Activated T-cell treated with anti-CD3 and anti-CD28 coated beads, Interleukin-2, amount 50 U/mL, for 72 hours (primary cell): ENCODE results near the gene CLMP. TPM values are rescaled to one million over a fixed set of nuclear protein-coding genes. Genes with fewer than 3 reads are reported as not detected.

Source experiments
- ATAC-seq, 2 donors: fragments of 150-1000 bp; cut with Tn5 transposase; replicated peaks in 1 of 2; 2 replicates each; pipeline ENCODE4 v1.10.0; 2021; ENCODE audit warnings: moderate library complexity in 2 of 2, mild to moderate bottlenecking in 1 of 2
- DNase-seq, 2 donors: peaks; one replicate each; pipeline ENCODE4 v3.0.0; 2021 to 2022; ENCODE audit warnings: mixed read lengths in 1 of 2
- H3K27ac Mint-ChIP-seq: one replicate; pipeline ENCODE4 v1.8.0; 2022; ENCODE audit warnings: mild to moderate bottlenecking, moderate library complexity, mixed read lengths
- H3K27me3 Mint-ChIP-seq: one replicate; pipeline ENCODE4 v1.8.0; 2022; ENCODE audit warnings: low read depth, mixed read lengths
- H3K36me3 Mint-ChIP-seq, 2 donors: one replicate each; pipeline ENCODE4 v1.8.0; 2022; ENCODE audit warnings: mixed read lengths in 2 of 2, mild to moderate bottlenecking in 1 of 2; ENCODE audit not compliant: insufficient read depth in 2 of 2
- H3K4me1 Mint-ChIP-seq: one replicate; pipeline ENCODE4 v1.8.0; 2022; ENCODE audit warnings: low read depth, mixed read lengths
- H3K4me3 Mint-ChIP-seq, 2 donors: one replicate each; pipeline ENCODE4 v1.8.0; 2022; ENCODE audit warnings: mild to moderate bottlenecking in 2 of 2, mixed read lengths in 2 of 2, moderate library complexity in 2 of 2
- H3K9me3 Mint-ChIP-seq, 2 donors: one replicate each; pipeline ENCODE4 v1.8.0; 2022; ENCODE audit warnings: mixed read lengths in 2 of 2
- total RNA-seq, 2 donors: library from RNA; stranded (reverse); gene quantifications; one replicate each; pipeline ENCODE4 v1.2.3, GENCODE V29; 2022

CLMP gene
- total RNA-seq, 2 donors from 2014 or later: 0.17 to 0.19 TPM

GRCh38 chr11:123230346-123230745 is 35.3 kb upstream of the CLMP start:
- H3K27me3 Mint-ChIP-seq: peaks cover 16% of the 10 kb centered on the region
- no peaks in the 10 kb centered on the region for H3K36me3 Mint-ChIP-seq
- ATAC-seq (no peak), DNase-seq (no peak)
- no peak overlapping the region for H3K4me3 Mint-ChIP-seq
- H3K4me1 Mint-ChIP-seq: peaks cover 13% of the 10 kb centered on the region
- H3K9me3 Mint-ChIP-seq: no peaks in the 10 kb centered on the region
- no peak overlapping the region for H3K27ac Mint-ChIP-seq

DNA sequence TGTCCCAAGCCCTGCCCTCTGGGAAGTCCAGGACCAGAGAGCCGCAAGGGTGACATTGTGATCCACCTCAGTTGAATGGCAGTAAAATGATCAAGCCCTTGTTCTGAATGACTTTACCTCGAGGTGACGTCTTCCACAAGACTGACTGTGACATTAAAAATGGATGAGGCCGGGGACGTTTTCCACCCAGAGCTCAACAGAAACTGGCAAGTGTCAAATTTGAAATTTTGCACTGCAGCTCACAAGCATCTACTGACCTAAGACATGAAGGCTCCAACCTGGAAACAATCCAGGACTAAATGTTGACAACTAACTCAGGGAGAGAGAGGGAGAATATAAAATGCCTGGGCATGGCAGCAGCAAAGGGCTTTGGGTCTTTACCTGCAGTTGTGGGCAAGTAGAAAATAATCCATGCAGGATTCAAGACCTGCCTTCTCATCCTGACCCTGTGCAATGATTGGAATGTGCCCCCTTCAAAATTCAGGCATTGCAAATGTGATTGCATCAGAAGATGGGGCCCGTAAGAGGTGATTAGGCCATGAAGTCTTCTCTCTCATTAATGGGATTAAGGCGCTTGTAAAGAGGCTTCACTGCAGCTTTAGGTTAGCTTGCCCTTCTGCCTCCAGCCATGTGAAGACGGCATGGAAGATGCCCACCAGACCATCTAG is 33.6 kb upstream of the CLMP start:
- ATAC-seq: no peak
- Mint-ChIP-seq H3K9me3 (no peaks in the 10 kb centered on the region), H3K4me3 (no peak overlapping the region), H3K4me1 (peaks cover 10% of the 10 kb centered on the region), H3K36me3 (no peaks in the 10 kb centered on the region), H3K27me3 (peaks cover 16% of the 10 kb centered on the region), H3K27ac (no peak overlapping the region)
- no peak for DNase-seq

GRCh38 chr11:123227763-123228495 is 32.9 kb upstream of the CLMP start:
- Mint-ChIP-seq H3K4me3 (no peak overlapping the region), H3K27ac (no peak overlapping the region), H3K36me3 (no peaks in the 10 kb centered on the region), H3K4me1 (peaks cover 3% of the 10 kb centered on the region), H3K9me3 (peaks cover 0 to 1% of the 10 kb centered on the region in 2 donors), H3K27me3 (peaks cover 19% of the 10 kb centered on the region)
- no peak for ATAC-seq
- DNase-seq: no peak

DNA sequence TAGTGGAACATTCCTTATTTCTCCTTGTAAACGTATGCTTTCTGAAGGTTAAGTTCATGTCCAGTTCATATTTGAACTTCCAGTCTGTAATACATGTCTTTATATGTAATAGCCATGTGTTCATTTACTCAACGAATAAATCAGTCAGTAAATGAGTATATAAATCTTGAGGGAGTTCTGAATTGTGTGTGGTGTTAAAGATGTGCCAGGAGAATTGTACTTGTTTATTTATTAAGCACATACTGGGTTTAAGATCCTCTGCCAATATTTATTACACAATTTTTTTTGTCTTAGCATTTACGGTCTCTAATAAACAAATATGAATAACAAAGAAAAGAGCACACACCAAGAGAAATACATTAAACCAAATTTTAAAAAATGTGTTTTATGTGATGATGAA is 26.5 kb upstream of the CLMP start:
- Mint-ChIP-seq H3K27ac (no peak overlapping the region), H3K36me3 (no peaks in the 10 kb centered on the region), H3K9me3 (peaks cover 1 to 2% of the 10 kb centered on the region in 2 donors), H3K27me3 (peaks cover 21% of the 10 kb centered on the region), H3K4me1 (no peaks in the 10 kb centered on the region), H3K4me3 (no peak overlapping the region)
- ATAC-seq (no peak), DNase-seq (no peak)

- ATAC-seq (no peak), DNase-seq (no peak)
- Mint-ChIP-seq H3K9me3 (peaks cover 1 to 2% of the 10 kb centered on the region in 2 donors), H3K36me3 (no peaks in the 10 kb centered on the region), H3K4me3 (no peak overlapping the region), H3K27ac (no peak overlapping the region), H3K4me1 (no peaks in the 10 kb centered on the region), H3K27me3 (peaks cover 19% of the 10 kb centered on the region)
These were observed 26.1 kb upstream of the CLMP start for GRCh38 chr11:123221096-123221561.

GRCh38 chr11:123219066-123219690 is 24.1 kb upstream of the CLMP start:
- ATAC-seq: no peak
- no peaks in the 10 kb centered on the region for H3K36me3 Mint-ChIP-seq
- peaks cover 1 to 2% of the 10 kb centered on the region in 2 donors for H3K9me3 Mint-ChIP-seq
- H3K27me3 Mint-ChIP-seq: peaks cover 11% of the 10 kb centered on the region
- no peak overlapping the region for H3K4me3 Mint-ChIP-seq
- H3K4me1 Mint-ChIP-seq: no peaks in the 10 kb centered on the region
- H3K27ac Mint-ChIP-seq: no peak overlapping the region
- DNase-seq: no peak

DNA sequence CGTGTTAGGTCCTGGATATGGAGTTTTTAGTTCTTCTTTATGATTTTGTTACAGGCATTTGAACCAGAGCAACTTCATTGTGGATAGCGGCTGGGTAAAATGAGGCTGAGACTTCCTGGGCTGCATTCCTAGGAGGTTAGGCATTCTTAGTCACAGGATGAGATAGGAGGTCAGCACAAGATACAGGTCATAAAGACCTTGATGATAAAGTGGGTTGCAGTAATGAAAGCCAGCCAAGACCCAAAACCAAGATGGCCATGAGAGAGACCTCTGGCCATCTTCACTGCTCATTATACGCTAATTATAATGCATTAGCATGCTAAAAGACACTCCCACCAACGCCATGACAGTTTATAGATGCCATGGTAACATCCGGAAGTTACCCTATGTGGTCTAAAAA is 23.4 kb upstream of the CLMP start:
- Mint-ChIP-seq H3K4me1 (no peaks in the 10 kb centered on the region), H3K27ac (no peak overlapping the region), H3K9me3 (peaks cover 1 to 2% of the 10 kb centered on the region in 2 donors), H3K27me3 (peaks cover 18% of the 10 kb centered on the region), H3K36me3 (no peaks in the 10 kb centered on the region), H3K4me3 (no peak overlapping the region)
- no peak for DNase-seq
- no peak for ATAC-seq

DNA sequence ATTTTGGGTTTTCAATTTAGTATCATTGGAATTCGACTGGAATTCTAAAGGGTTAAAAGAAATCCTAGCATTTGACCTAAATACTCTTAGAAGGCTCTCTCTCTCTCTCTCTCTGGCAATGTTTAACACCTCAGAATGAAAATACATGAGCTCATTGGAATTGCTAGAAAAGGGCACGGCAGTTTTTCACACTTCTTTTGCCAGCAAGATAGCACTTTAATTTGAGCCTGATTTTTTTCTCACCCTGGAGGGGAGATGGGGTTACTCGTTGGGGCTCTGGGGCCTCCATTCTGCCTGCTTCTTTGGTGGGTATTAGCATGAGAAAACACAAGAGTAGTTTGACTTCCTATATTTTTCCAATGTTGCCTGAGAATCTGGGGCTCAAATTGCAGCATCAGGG is 22.8 kb upstream of the CLMP start:
- DNase-seq (no peak), ATAC-seq (no peak)
- Mint-ChIP-seq H3K27ac (no peak overlapping the region), H3K27me3 (peaks cover 20% of the 10 kb centered on the region), H3K4me3 (no peak overlapping the region), H3K9me3 (peaks cover 0 to 2% of the 10 kb centered on the region in 2 donors), H3K36me3 (no peaks in the 10 kb centered on the region), H3K4me1 (no peaks in the 10 kb centered on the region)

- Mint-ChIP-seq H3K27me3 (peaks cover 27% of the 10 kb centered on the region), H3K4me1 (no peaks in the 10 kb centered on the region), H3K36me3 (no peaks in the 10 kb centered on the region), H3K4me3 (no peak overlapping the region), H3K9me3 (no peaks in the 10 kb centered on the region), H3K27ac (no peak overlapping the region)
- DNase-seq (no peak), ATAC-seq (no peak)
These were observed 21.2 kb upstream of the CLMP start for GRCh38 chr11:123216249-123216648.

- DNase-seq: no peak
- peaks cover 29% of the 10 kb centered on the region for H3K27me3 Mint-ChIP-seq
These were observed 19.9 kb upstream of the CLMP start for GRCh38 chr11:123214940-123215339.

GRCh38 chr11:123214396-123214795 is 19.3 kb upstream of the CLMP start:
- no peak for ATAC-seq
- Mint-ChIP-seq H3K4me1 (no peaks in the 10 kb centered on the region), H3K4me3 (no peak overlapping the region), H3K27ac (no peak overlapping the region), H3K27me3 (peaks cover 34% of the 10 kb centered on the region), H3K36me3 (no peaks in the 10 kb centered on the region), H3K9me3 (no peaks in the 10 kb centered on the region)
- DNase-seq: no peak

More at GRCh38 chr11:123214940-123215339, 19.9 kb upstream of the CLMP start:
- no peak overlapping the region for H3K4me3 Mint-ChIP-seq
- H3K36me3 Mint-ChIP-seq: no peaks in the 10 kb centered on the region
- H3K4me1 Mint-ChIP-seq: no peaks in the 10 kb centered on the region
- ATAC-seq: no peak
- H3K27ac Mint-ChIP-seq: no peak overlapping the region
- no peaks in the 10 kb centered on the region for H3K9me3 Mint-ChIP-seq

DNA sequence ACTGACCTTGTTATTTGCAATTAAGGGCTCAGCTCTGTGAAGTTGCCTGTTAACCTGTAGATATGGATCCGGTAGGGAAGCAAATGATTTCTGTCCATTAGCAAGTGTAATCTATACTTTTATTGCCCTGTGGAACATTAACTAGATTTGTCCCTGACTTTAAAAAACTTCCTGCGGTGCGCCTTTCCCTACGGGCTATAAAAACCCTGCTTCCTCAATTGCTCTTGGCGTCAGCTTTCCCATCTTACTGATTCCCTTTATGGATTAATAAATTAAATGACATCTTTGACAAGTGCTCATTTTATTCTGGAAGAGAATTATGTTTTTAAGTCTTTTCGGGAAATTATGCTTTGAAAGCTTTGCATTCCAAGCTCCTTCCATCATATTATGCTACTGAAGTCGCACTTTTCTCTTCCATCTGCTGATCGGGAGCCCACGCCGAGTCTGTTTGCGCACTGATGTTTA is 18.3 kb upstream of the CLMP start:
- no peaks in the 10 kb centered on the region for H3K9me3 Mint-ChIP-seq
- no peak overlapping the region for H3K27ac Mint-ChIP-seq
- ATAC-seq: no peak
- H3K36me3 Mint-ChIP-seq: no peaks in the 10 kb centered on the region
- no peak overlapping the region for H3K4me3 Mint-ChIP-seq
- H3K27me3 Mint-ChIP-seq: peaks cover 40% of the 10 kb centered on the region
- DNase-seq: no peak
- H3K4me1 Mint-ChIP-seq: no peaks in the 10 kb centered on the region

DNA sequence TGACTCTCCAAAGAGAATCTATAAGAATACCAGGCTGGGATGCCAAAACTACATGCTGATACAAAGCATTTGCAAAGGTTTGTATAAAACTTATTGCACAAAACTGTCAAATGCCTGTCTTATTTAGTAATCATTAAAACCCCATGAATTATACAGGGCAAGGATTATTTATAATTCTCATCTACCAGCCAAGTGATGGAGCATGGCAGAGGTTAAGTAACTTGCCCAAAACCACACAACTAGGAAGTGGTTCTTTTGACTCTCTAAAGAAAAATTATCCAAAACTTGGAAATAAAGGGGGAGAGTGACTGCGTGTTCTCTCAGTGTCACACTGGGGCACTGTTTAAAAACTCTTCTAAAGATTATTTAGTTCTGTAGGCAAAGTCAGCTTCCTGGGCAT is 17.4 kb upstream of the CLMP start:
- Mint-ChIP-seq H3K36me3 (no peaks in the 10 kb centered on the region), H3K4me1 (no peaks in the 10 kb centered on the region), H3K27me3 (peaks cover 41% of the 10 kb centered on the region), H3K4me3 (no peak overlapping the region), H3K9me3 (no peaks in the 10 kb centered on the region), H3K27ac (no peak overlapping the region)
- DNase-seq: no peak
- ATAC-seq: no peak
